ENCODE results near the gene ZNRF1.

ZNRF1 gene

GRCh38 chr16:75099075-75099667 is 100.3 kb downstream of the ZNRF1 start:
- TF ChIP-seq, protein P1, sequence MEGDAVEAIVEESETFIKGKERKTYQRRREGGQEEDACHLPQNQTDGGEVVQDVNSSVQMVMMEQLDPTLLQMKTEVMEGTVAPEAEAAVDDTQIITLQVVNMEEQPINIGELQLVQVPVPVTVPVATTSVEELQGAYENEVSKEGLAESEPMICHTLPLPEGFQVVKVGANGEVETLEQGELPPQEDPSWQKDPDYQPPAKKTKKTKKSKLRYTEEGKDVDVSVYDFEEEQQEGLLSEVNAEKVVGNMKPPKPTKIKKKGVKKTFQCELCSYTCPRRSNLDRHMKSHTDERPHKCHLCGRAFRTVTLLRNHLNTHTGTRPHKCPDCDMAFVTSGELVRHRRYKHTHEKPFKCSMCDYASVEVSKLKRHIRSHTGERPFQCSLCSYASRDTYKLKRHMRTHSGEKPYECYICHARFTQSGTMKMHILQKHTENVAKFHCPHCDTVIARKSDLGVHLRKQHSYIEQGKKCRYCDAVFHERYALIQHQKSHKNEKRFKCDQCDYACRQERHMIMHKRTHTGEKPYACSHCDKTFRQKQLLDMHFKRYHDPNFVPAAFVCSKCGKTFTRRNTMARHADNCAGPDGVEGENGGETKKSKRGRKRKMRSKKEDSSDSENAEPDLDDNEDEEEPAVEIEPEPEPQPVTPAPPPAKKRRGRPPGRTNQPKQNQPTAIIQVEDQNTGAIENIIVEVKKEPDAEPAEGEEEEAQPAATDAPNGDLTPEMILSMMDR (IDR thresholded peaks at IDR 0.05; ENCODE audit: control insufficient read depth, extremely low read depth, insufficient read depth): no peak
- no peak overlapping the region for H3K4me3 ChIP-seq (ENCODE audit: low read depth, low read length)
- DNase-seq (ENCODE audit: low read depth): no peak

- DNase-seq (ENCODE audit: low read depth): no peak
- TF ChIP-seq, protein P1 (IDR thresholded peaks at IDR 0.05; ENCODE audit: control insufficient read depth, extremely low read depth, insufficient read depth): no peak
- no peak overlapping the region for H3K4me3 ChIP-seq (ENCODE audit: low read depth, low read length)
These were observed 101.1 kb downstream of the ZNRF1 start for GRCh38 chr16:75099738-75100602.

GRCh38 chr16:75100603-75100990 is 101.8 kb downstream of the ZNRF1 start:
- TF ChIP-seq, protein P1 (IDR thresholded peaks at IDR 0.05; ENCODE audit: control insufficient read depth, extremely low read depth, insufficient read depth): no peak
- H3K4me3 ChIP-seq (ENCODE audit: low read depth, low read length): no peak overlapping the region
- no peak for DNase-seq (ENCODE audit: low read depth)

GRCh38 chr16:75101635-75102034 is 102.8 kb downstream of the ZNRF1 start:
- no peak overlapping the region for H3K4me3 ChIP-seq (ENCODE audit: low read depth, low read length)
- no peak for DNase-seq (ENCODE audit: low read depth)
- TF ChIP-seq, protein P1 (IDR thresholded peaks at IDR 0.05; ENCODE audit: control insufficient read depth, extremely low read depth, insufficient read depth): no peak

GRCh38 chr16:75102595-75102994 is 103.8 kb downstream of the ZNRF1 start:
- TF ChIP-seq, protein P1 (IDR thresholded peaks at IDR 0.05; ENCODE audit: control insufficient read depth, extremely low read depth, insufficient read depth): no peak
- no peak for DNase-seq (ENCODE audit: low read depth)
- no peak overlapping the region for H3K4me3 ChIP-seq (ENCODE audit: low read depth, low read length)

GRCh38 chr16:75103994-75104393 is 105.2 kb downstream of the ZNRF1 start:
- no peak overlapping the region for H3K4me3 ChIP-seq (ENCODE audit: low read depth, low read length)
- DNase-seq (ENCODE audit: low read depth): no peak
- TF ChIP-seq, protein P1 (IDR thresholded peaks at IDR 0.05; ENCODE audit: control insufficient read depth, extremely low read depth, insufficient read depth): no peak

All from LNCaP clone FGC (cell line).